ENCODE results near the gene ADRA1B. TPM values are rescaled to one million over a fixed set of nuclear protein-coding genes. Genes with fewer than 3 reads are reported as not detected.

Gene ADRA1B
- total RNA-seq, 1 donor = 0.36 TPM

DNA sequence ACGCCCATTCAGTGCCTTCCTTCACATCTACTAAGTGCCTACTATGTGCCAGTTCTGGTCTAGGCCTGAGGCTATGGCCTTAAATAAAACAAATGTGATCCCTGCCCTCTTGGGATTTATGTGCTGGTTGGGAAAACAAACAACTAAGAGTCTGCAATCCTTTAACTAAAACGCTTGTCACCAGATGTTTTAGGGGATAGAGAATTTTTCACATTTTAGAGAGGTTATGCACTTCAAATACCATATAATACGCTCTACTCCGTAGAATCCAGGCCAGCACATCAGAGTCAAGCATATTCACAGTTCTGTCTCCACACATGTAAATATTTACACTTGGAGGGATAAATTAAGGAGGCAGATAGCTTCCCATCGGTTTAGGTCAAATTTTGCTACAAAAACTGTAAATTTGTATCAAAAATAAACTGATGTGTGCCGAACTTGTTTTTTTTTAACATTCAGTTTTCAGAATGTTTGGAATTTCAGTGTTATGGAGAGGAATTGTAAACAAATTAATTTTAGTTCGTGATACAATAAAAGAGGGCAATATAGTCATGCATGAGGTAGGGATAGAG is 22.0 kb upstream of the ADRA1B start:
- DNase-seq (ENCODE audit: insufficient read length, low spot score, missing footprints) = no peak
- H4K20me1 ChIP-seq (ENCODE audit: insufficient read depth, low read length) = no peaks in the 10 kb centered on the region
- no peak overlapping the region for H3K4me3 ChIP-seq (ENCODE audit: insufficient read depth, low read length)
- peaks cover 8% of the 10 kb centered on the region for H3K4me1 ChIP-seq (ENCODE audit: insufficient read depth, low read length)
- no peaks in the 10 kb centered on the region for H3K36me3 ChIP-seq (ENCODE audit: insufficient read depth, low read length)
- H3K79me2 ChIP-seq (ENCODE audit: insufficient read depth, low read length) = no peaks in the 10 kb centered on the region
- no peak overlapping the region for H2AFZ ChIP-seq (ENCODE audit: low read length)
- TF ChIP-seq, protein P1, sequence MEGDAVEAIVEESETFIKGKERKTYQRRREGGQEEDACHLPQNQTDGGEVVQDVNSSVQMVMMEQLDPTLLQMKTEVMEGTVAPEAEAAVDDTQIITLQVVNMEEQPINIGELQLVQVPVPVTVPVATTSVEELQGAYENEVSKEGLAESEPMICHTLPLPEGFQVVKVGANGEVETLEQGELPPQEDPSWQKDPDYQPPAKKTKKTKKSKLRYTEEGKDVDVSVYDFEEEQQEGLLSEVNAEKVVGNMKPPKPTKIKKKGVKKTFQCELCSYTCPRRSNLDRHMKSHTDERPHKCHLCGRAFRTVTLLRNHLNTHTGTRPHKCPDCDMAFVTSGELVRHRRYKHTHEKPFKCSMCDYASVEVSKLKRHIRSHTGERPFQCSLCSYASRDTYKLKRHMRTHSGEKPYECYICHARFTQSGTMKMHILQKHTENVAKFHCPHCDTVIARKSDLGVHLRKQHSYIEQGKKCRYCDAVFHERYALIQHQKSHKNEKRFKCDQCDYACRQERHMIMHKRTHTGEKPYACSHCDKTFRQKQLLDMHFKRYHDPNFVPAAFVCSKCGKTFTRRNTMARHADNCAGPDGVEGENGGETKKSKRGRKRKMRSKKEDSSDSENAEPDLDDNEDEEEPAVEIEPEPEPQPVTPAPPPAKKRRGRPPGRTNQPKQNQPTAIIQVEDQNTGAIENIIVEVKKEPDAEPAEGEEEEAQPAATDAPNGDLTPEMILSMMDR (IDR thresholded peaks at IDR 0.05; ENCODE audit: extremely low read depth, low read depth, low read length) = no peak
- H3K4me2 ChIP-seq (ENCODE audit: insufficient read depth, low read length) = no peak overlapping the region
- H3K27ac ChIP-seq (ENCODE audit: low read depth, low read length) = no peak overlapping the region
- H3K27me3 ChIP-seq (ENCODE audit: insufficient read depth, low read length) = no peaks in the 10 kb centered on the region
- no peaks in the 10 kb centered on the region for H3K9me3 ChIP-seq (ENCODE audit: low read depth, low read length)

DNA sequence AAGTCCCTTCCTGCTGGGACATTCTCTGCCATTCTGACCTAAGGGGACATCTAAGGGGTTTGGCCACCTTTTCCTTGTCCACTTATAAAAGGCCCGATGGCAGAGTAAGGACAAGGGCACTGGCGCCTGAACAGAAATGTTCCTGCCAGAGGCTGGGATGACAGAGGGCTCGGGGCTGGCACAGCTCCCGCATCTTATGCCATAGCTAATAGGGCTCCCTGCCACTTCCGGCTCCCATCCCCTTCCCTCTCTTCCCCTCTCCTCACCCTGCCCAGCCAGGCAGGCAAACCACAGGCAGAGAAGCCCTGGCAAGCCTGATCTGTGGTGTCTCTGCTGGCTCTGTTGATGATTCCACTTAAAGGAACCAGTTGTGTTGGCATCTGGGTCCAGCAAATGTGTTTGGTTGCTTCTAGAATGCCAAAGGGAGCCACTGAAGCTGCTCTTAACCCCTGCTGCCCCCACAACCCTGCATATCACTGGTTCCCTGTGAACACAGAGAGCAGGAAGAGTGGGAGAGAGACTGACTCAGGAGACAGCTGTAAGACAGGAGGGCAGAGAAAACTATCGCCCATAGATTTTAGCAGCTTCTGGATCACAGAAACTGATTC is 18.4 kb upstream of the ADRA1B start:
- Histone ChIP-seq H3K4me3 (ENCODE audit: insufficient read depth, low read length) (no peak overlapping the region), H2AFZ (ENCODE audit: low read length) (peak overlapping the region; percentile 79), H3K27me3 (ENCODE audit: insufficient read depth, low read length) (no peaks in the 10 kb centered on the region), H3K4me2 (ENCODE audit: insufficient read depth, low read length) (no peak overlapping the region), H3K4me1 (ENCODE audit: insufficient read depth, low read length) (peaks cover 20% of the 10 kb centered on the region), H3K27ac (ENCODE audit: low read depth, low read length) (no peak overlapping the region), H3K36me3 (ENCODE audit: insufficient read depth, low read length) (no peaks in the 10 kb centered on the region), H3K79me2 (ENCODE audit: insufficient read depth, low read length) (no peaks in the 10 kb centered on the region), H4K20me1 (ENCODE audit: insufficient read depth, low read length) (no peaks in the 10 kb centered on the region), H3K9me3 (ENCODE audit: low read depth, low read length) (no peaks in the 10 kb centered on the region)
- TF ChIP-seq, protein P1 (IDR thresholded peaks at IDR 0.05; ENCODE audit: extremely low read depth, low read depth, low read length) = no peak
- no peak for DNase-seq (ENCODE audit: insufficient read length, low spot score, missing footprints)

DNA sequence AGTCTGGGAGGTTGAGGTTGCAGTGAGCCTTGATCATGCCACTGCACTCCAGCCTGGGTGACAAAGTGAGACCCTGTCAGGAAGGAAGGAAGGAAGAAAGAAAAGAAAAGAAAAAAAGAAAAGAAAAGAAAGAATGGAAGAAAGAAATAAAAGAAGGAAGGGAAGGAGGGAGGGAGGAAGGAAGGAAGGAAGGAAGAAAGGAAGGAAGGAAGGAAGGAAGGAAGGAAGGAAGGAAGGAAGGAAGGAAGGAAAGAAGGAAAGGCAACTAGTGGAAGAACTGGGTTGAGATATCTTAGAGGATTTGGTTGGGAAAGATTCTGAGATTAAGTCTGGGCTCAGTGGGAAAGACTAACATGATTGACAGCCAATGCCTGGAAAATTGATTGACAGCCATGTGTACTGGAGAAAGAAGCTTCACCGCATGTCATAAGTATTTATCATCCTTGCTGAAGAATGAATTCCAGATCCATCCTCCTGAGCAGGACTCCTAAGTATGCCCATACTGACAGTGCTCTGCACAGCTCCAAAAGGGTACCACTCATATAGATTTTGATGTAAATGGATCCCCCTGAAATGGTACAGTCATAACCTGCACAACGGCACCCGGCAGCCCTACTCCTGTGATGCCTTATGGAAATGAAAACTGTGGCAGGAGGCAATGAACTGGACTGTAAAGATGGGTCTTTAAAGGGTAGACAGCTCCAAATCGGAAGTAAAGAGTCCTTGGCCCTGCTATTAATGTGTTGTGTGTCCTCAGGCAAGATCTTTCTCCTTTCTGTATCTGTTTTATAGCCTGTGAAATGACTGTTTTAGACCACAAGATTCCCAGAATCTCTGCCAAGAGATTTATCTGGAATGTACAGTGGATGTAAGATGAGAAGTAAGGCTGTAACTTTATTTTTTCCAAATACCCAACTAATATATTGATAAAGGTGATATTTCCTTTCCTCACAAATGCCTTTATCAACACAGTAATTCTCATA is 16.9 kb upstream of the ADRA1B start:
- DNase-seq (ENCODE audit: insufficient read length, low spot score, missing footprints) = no peak
- H3K4me3 ChIP-seq (ENCODE audit: insufficient read depth, low read length) = no peak overlapping the region
- H2AFZ ChIP-seq (ENCODE audit: low read length) = no peak overlapping the region
- H3K27ac ChIP-seq (ENCODE audit: low read depth, low read length) = no peak overlapping the region
- H3K27me3 ChIP-seq (ENCODE audit: insufficient read depth, low read length) = no peaks in the 10 kb centered on the region
- H3K79me2 ChIP-seq (ENCODE audit: insufficient read depth, low read length) = no peaks in the 10 kb centered on the region
- no peaks in the 10 kb centered on the region for H3K9me3 ChIP-seq (ENCODE audit: low read depth, low read length)
- no peaks in the 10 kb centered on the region for H3K36me3 ChIP-seq (ENCODE audit: insufficient read depth, low read length)
- H4K20me1 ChIP-seq (ENCODE audit: insufficient read depth, low read length) = no peaks in the 10 kb centered on the region
- peak overlapping the region; percentile 38 for H3K4me2 ChIP-seq (ENCODE audit: insufficient read depth, low read length)
- peaks cover 20% of the 10 kb centered on the region for H3K4me1 ChIP-seq (ENCODE audit: insufficient read depth, low read length)
- TF ChIP-seq, protein P1 (IDR thresholded peaks at IDR 0.05; ENCODE audit: extremely low read depth, low read depth, low read length) = no peak

DNA sequence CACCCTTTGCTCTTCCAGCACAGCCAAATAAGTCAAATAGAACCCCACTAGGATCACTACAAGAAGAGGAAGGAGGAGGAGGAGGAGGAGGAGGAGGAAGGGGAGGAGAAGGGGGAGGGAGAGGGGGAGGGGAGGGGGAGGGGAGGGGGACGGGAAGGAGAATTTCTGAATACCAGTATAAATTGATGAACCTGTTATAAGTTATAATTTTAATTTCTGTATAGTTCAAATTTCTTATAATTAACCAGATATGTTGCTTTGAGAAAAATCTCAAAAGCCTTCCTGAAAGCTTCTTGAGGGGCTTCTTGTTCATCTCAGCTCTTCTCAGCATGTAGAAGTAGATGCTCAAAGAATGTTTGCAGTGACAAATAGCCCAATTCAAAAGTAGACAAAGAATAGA is 15.0 kb upstream of the ADRA1B start:
- H3K36me3 ChIP-seq (ENCODE audit: insufficient read depth, low read length) = no peaks in the 10 kb centered on the region
- H3K27me3 ChIP-seq (ENCODE audit: insufficient read depth, low read length) = no peaks in the 10 kb centered on the region
- TF ChIP-seq, protein P1 (IDR thresholded peaks at IDR 0.05; ENCODE audit: extremely low read depth, low read depth, low read length) = no peak
- DNase-seq (ENCODE audit: insufficient read length, low spot score, missing footprints) = no peak
- H3K4me3 ChIP-seq (ENCODE audit: insufficient read depth, low read length) = no peak overlapping the region
- H3K79me2 ChIP-seq (ENCODE audit: insufficient read depth, low read length) = no peaks in the 10 kb centered on the region
- peaks cover 34% of the 10 kb centered on the region for H3K4me1 ChIP-seq (ENCODE audit: insufficient read depth, low read length)
- no peak overlapping the region for H3K27ac ChIP-seq (ENCODE audit: low read depth, low read length)
- no peaks in the 10 kb centered on the region for H3K9me3 ChIP-seq (ENCODE audit: low read depth, low read length)
- H4K20me1 ChIP-seq (ENCODE audit: insufficient read depth, low read length) = no peaks in the 10 kb centered on the region
- H3K4me2 ChIP-seq (ENCODE audit: insufficient read depth, low read length) = no peak overlapping the region
- no peak overlapping the region for H2AFZ ChIP-seq (ENCODE audit: low read length)

Measured in osteoblast (primary cell).